Fibroblast of lung (primary cell): ENCODE results near the gene SYT7.

Experiments
- EZH2 ChIP-seq: IDR thresholded peaks from 2 replicates; pipeline ENCODE4 v1.5.1; 2012; ENCODE audit warnings: low read length, control low read depth, mild to moderate bottlenecking; ENCODE audit errors: missing control alignments
- TF ChIP-seq, protein P1 (sequence below), 2 donors: IDR thresholded peaks in 1 of 2; conservative IDR thresholded peaks in 1 of 2; 1 replicate in 1 of 2; 2 replicates in 1 of 2; pipeline ENCODE4 v1.5.1; 2011 to 2012; ENCODE audit warnings: low read length in 2 of 2, control low read depth in 1 of 2, inconsistent platforms in 1 of 2, low read depth in 1 of 2, mild to moderate bottlenecking in 1 of 2

DNA sequence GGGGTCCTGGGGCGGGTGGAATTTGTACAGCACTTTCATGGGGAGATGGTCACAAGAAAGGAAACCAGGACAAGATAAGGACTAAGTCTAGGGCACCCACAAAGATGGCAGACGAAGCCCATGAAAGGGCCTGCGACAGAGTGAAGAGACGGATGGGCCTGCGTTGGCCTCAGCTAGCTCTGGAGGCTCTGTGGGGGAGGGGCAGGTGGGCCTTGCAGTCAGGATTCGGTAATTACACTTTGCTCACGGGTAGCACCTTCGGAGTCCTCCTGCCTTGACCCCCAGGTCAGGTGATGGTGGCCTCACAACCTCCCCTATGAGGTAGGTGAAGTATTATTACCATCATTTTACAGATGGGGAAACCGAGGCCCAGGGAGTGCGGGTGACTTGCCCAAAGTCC, 65.2 kb downstream of the SYT7 start:
- TF ChIP-seq, protein P1, sequence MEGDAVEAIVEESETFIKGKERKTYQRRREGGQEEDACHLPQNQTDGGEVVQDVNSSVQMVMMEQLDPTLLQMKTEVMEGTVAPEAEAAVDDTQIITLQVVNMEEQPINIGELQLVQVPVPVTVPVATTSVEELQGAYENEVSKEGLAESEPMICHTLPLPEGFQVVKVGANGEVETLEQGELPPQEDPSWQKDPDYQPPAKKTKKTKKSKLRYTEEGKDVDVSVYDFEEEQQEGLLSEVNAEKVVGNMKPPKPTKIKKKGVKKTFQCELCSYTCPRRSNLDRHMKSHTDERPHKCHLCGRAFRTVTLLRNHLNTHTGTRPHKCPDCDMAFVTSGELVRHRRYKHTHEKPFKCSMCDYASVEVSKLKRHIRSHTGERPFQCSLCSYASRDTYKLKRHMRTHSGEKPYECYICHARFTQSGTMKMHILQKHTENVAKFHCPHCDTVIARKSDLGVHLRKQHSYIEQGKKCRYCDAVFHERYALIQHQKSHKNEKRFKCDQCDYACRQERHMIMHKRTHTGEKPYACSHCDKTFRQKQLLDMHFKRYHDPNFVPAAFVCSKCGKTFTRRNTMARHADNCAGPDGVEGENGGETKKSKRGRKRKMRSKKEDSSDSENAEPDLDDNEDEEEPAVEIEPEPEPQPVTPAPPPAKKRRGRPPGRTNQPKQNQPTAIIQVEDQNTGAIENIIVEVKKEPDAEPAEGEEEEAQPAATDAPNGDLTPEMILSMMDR (conservative IDR thresholded peaks at IDR 0.05 in 1 of 2, IDR thresholded peaks at IDR 0.05 in 1 of 2; ENCODE audit: low read depth in 1 of 2, low read length in 2 of 2): no peak
- no peak for TF ChIP-seq EZH2
